Lower leg skin (tissue), 4 donors: Measurements from ENCODE around the gene DLG3. TPM values are rescaled to one million over a fixed set of nuclear protein-coding genes. Genes with fewer than 3 reads are reported as not detected.

Experiments used
- DNase-seq, 2 donors: peaks; one replicate each; pipeline ENCODE4 v3.0.0-alpha.2; 2019; ENCODE audit warnings: low spot score in 2 of 2
- H3K4me3 ChIP-seq: fragments of 200-600 bp; sonication (generic); 2 replicates; pipeline ENCODE4 v1.5.1; 2017; ENCODE audit warnings: mild to moderate bottlenecking, low read depth; ENCODE audit not compliant: poor library complexity, severe bottlenecking
- CTCF ChIP-seq, 3 donors: fragments of 450-650 bp; IDR thresholded peaks; one replicate each; pipeline ENCODE4 v1.5.1; 2016; ENCODE audit warnings: antibody characterized with exemption in 3 of 3, mild to moderate bottlenecking in 3 of 3, moderate library complexity in 2 of 3
- POLR2A ChIP-seq, 2 donors: fragments of 450-650 bp; IDR thresholded peaks; one replicate each; pipeline ENCODE4 v1.6.1; 2016 to 2017; ENCODE audit warnings: antibody characterized with exemption in 2 of 2, mild to moderate bottlenecking in 1 of 2, moderate library complexity in 1 of 2
- WGBS, 2 donors: methylation state at CpG; one replicate each; pipeline ENCODE4 v1.1.5; 2018; 5-methylcytosine and 5-hydroxymethylcytosine counted together
- intact Hi-C: fragments of 100-400 bp; cut with DNase I; formaldehyde crosslinking; loops from one replicate; pipeline ENCODE4 v1.15.0; 2023; ENCODE audit warnings: low total_unique reads
- total RNA-seq, 4 donors: library from RNA; depleted of rRNA; stranded (reverse); fragments of >200 nt; gene quantifications; one replicate each; pipeline ENCODE4 v1.1.0, GENCODE V29; 2016

Gene DLG3
- total RNA-seq, 4 donors from 2014 or later = 26.1 to 40.2 (median 35.9) TPM

- WGBS, 2 donors = 0 to 45% methylated on average over 4 to 45 of the region's 45 CpGs
- intact Hi-C loops = no loop called here
- DNase-seq = peak; percentile 74 to 96
- H3K4me3 ChIP-seq = peak overlapping the region; percentile 32
- TF ChIP-seq CTCF (IDR thresholded peaks at IDR 0.05) = no peak
- TF ChIP-seq POLR2A (IDR thresholded peaks at IDR 0.05) = no peak
Observed at GRCh38 chrX:70434352-70434866, 10.2 kb upstream of the DLG3 start.

GRCh38 chrX:70434914-70435586 lies 9.6 kb upstream of the DLG3 start:
- intact Hi-C loops = no loop called here
- peak in 1 of 2 donors; percentile 84 for DNase-seq
- no peak overlapping the region for H3K4me3 ChIP-seq
- WGBS, 2 donors = 18 to 49% methylated on average over 14 to 17 of the region's 17 CpGs
- TF ChIP-seq POLR2A (IDR thresholded peaks at IDR 0.05) (no peak), CTCF (IDR thresholded peaks at IDR 0.05) (no peak)

GRCh38 chrX:70436343-70436742 lies 8.3 kb upstream of the DLG3 start:
- DNase-seq = no peak
- no peak overlapping the region for H3K4me3 ChIP-seq
- intact Hi-C loops = no loop called here
- WGBS, 2 donors = 33 to 47% methylated on average over 15 to 16 of the region's 16 CpGs
- TF ChIP-seq POLR2A (IDR thresholded peaks at IDR 0.05) (no peak), CTCF (IDR thresholded peaks at IDR 0.05) (no peak)

GRCh38 chrX:70437011-70437410 lies 7.6 kb upstream of the DLG3 start:
- no peak for TF ChIP-seq POLR2A (IDR thresholded peaks at IDR 0.05)
- TF ChIP-seq CTCF (IDR thresholded peaks at IDR 0.05) = no peak
- DNase-seq = no peak
- 27 to 34% methylated on average over 2 of the region's 2 CpGs for WGBS, 2 donors
- intact Hi-C loops = no loop called here
- H3K4me3 ChIP-seq = no peak overlapping the region

GRCh38 chrX:70437921-70438665 lies 6.5 kb upstream of the DLG3 start:
- TF ChIP-seq CTCF (IDR thresholded peaks at IDR 0.05) (no peak), POLR2A (IDR thresholded peaks at IDR 0.05) (no peak)
- intact Hi-C loops = no loop called here
- WGBS, 2 donors = 66 to 69% methylated on average over 8 of the region's 8 CpGs
- no peak for DNase-seq
- H3K4me3 ChIP-seq = no peak overlapping the region
